ENCODE measurements around the gene SRGAP1.

- TF ChIP-seq CTCF (IDR thresholded peaks at IDR 0.05; ENCODE audit: poor library complexity) (no peak), EZH2phosphoT487 (IDR thresholded peaks at IDR 0.05; ENCODE audit: low read depth, severe bottlenecking, unreplicated experiment) (no peak)
Observed at GRCh38 chr12:64091186-64091585, 246.7 kb downstream of the SRGAP1 start.
